D341Med (cell line): ENCODE results near the gene GTF3A.

ENCODE experiments used
- DNase-seq: peaks from one replicate; pipeline ENCODE4 v3.0.0; 2012; ENCODE audit warnings: low spot score

GTF3A gene

DNA sequence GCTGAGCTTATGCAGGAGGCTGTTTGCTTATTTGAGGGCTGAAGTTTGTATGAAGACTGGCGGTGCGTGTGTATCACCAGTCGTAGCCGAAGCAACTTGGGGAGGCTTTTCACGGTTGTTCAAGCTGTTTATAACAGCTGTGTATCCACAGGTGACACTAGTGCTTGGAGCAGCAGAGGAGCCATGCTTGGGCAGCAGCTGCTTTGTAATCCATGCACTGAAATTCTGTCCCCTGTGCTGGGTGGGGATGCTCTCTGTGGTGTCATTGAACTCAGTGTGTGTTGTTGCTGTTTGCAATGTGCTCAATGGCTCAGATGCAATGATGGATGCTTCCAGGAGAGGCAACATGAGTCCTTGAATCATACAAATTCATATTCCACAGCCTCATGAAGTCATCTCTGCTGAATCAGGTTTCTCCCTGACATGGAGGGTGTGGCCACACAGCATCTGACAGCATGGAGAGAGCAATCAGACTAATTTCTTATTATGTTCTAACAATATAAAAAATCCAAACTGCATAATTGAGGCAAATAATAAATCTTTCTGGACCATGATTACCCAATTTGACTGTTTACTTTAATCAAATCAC, 18.8 kb upstream of the GTF3A start:
- no peak for DNase-seq

DNA sequence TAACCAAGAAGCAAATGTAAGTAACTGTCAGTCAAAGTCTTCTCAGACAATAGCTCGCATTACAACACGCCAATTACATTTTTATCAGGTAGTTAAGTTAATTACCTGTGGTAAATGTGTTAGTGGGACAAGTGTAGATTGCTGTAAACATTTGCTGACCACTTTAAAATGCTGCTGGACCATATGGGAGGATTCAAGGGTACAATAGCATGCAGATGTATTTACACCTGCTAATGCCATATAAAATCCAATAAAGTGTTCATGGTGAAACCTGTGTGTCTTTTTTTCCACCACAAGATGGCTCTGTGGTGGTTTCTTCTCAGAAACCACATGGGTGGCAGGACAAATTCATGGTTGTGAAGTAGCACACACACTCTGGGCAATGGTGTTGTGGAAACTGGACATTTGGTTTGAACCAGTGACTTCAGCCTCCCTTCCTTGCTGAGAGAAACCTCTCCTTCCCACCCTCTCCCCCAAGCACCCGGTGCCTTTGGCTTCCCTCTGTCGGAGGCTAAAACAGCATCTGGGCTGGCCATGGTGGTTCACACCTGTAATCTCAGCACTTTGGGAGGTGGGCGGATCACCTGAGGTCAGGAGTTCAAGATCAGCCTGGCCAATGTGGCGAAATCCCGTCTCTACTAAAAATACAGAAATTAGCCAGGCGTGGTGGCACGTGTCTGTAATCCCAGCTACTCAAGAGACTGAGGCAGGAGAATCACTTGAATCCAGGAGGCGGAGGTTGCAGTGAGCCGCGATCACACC, 18.1 kb upstream of the GTF3A start:
- peak; percentile 49 for DNase-seq

DNA sequence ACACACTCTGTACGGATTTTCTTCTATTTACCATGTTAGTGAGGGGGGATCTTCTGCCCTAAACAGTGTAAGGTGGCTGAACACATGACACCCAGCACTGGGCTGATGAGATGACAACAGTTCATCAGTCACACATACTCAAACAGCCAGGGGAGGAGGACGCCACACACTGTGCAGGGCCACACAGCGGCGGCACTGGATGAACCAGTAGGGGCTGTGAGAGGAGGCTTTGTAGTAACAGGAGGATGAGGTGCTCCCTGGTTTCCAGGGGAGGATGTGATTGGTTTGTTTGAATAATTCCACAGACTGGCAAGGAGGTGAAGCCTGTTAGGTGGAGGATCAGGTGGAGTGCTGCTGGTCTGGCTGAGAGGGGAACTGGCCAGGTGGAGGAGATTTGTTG, 16.3 kb upstream of the GTF3A start:
- DNase-seq = no peak

DNA sequence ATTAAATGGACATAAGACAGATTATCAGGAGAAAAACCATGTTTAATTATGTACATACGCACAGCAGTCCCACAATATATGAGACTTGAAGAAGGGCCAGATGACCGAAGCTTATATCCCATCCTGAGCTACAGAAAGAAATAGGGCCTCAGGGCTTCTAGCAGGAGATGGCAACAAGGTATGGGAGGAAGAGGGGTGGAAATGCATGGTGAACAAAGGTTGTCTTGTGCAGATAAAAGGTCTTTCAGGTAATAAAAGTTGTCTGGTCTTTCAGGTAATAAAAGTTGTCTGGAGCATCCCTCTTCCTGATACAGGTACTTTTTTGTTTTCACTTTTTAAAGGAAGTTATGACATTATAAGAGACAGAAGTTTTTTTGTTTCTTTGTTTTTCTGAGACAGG, 15.4 kb upstream of the GTF3A start:
- DNase-seq = no peak

DNA sequence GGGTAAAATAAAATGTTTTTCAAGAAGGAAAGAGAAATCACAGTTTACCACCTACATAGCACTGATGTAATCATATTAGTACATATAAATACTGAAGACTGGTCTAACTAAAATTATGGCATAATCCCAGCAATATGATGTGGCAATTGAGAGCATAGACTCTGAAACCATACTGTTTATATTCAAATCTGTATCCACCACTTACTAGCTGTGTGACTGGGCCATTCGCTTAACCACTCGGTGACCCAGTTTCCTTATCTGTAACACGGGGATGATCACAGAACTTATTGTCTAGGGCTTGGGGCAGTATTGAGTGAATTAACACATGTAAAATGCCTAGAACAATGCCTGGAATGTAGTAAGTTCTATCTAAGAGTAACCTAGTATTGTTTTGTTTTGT, 13.1 kb upstream of the GTF3A start:
- no peak for DNase-seq

DNA sequence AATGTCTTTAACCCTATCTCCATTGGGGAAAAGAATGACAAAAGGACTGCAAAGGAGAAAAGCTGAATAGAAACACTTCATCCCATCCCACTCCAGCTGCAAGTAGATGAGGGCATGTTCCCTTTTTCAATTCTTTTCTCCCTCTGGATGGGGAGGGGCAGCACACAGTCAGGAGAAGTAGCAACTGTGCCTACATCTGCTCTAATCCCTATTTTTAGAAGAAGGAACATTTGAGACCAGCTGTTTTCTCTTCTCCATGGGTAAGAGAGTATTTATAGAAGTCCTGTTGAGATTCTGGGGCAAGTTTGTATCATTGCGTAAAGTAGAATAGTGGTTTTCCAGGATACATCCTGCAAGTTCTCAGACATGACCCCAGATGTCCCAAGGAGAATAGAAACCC, 9.3 kb upstream of the GTF3A start:
- no peak for DNase-seq

DNA sequence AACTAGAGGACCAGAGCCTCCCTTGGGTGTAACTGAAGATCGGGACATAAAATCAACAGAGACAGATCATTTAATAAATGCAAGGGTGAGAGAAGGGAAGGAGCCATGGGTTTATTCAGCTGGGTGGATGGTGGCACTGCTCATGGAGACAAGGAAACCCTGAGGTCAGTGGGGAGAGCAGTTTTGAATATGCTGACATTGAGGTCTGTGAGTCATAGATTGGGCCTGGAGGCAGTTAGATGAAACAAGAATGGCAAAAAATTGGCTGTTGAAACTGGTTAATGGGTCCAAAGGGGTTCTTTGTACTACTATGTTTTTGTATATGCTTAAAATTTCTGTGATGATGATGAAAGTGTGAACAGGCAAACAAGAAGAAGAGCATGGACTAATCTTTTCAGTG, 5.1 kb upstream of the GTF3A start:
- no peak for DNase-seq

DNA sequence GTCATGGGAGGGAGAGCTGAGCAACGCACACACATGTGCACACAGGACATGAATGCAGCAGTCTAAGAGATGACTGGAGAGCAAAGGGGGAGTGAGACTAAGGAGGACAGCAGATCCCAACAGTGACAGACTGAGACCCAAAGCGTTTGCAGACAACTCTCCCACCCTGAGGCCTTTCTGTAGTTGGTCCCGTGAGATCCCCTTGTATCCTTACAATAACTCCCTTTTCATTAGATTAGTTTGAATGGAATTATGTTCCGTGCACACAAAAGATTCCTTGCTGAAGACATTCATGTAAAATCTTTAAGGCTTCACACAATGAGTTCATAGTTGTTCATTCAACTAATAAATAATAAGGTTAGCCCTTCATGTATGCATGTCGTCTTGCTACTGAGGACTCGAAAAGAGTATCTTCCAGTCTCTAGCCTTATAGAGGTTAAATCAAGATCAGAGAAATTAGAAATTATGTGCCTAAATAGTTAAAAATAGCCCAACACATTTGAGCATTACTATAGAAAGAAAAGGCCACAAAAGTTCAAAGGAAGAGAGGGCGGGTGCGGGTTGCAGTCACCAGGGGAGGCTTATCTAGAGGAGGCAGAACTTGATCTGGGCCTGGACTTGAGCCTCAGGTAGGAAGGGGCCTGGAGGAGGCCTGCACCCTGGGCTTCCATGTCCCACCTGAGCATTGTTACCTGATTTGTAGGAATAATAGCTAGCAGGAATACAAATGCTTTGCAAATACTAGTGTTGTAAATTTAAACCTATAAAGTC, 3.1 kb upstream of the GTF3A start:
- no peak for DNase-seq

DNA sequence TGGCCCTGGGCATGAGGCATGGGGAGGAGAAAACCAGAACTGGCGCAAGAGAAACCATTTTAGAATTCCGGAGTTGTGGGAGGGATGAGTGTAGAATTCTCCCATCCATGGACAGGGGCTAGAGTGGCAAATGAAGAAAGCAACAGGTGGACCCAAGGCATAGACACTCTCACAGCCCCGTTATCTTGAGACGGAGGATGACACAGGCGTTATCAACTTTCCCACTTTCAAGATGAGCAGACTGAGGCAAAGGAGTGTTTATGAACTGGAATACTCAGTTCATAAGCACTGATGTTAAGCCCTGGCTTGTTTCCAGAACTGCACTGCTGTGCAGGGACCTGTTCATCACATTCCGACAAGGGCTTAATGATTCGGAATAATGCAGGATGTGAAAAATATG, 1.1 kb upstream of the GTF3A start:
- no peak for DNase-seq

DNA sequence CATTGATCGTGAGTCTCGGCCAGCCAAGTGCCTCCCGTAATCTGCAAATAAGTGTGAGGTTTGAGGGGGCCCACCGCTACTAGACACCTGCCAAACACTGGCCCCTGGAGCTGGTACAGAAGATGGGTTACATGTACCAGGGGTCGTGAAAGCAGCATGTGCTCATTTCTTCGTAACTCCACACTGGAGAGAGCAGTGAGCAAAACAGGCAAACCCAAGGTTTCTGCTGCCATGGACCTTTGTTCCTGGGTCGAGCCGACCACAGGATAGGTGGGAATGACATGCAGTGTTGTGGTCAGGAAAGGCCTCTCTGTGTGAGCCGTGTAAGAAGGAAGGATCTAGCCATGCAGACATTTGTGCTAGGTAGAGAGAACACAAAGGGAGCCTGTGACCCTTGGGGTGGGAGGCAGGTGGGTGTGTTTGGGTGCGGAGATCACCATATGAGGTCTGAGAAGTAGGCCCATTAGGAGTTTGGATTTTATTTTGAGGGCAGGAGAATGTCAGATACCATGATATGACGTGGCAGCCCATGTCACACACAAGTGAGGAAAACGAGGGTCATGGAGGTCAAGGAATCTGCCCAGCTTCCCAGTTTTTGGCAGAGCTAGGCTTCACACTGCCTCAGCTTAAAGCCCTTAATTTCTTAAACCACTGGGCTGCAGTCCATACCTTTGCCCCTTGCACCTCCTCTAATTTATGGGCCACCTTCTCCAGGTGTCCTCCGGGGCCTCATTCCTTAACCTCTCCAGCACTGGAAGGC, 919 bp downstream of the GTF3A start:
- no peak for DNase-seq

DNA sequence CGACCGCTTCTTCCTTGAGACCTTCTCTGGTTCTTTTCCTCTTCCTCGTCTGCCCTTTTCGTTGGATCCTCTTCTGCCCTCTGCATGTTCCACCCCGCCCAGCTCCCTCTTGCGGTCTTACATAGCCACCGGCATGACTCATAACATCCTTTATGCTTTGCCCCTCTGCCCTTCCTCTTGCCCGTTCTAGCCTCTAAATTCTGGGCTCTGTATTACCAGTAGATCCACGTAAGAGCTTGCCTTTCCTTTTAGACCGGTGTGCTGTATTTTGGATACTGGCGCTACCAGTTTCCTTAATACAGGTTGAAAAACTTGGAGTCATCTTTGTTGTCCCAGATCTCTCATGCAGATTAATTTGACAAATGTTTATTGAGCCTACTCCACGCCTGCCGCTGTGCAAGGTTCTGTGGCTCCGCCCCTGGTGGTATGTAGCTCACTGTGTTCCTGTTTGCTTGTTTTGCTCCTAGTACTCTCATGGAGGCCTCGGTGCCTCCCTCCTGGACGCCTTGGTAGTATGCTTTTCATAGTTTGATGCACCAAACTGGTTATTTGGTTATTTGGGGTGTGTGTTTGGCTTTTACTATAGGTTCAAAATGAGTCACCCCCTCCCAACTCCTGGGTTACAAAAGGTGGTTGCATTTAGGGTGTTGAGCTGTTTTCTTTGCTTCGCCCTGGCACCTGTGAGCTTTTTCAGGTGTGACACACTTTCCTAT, 1.7 kb downstream of the GTF3A start:
- peak; percentile 70 for DNase-seq

DNA sequence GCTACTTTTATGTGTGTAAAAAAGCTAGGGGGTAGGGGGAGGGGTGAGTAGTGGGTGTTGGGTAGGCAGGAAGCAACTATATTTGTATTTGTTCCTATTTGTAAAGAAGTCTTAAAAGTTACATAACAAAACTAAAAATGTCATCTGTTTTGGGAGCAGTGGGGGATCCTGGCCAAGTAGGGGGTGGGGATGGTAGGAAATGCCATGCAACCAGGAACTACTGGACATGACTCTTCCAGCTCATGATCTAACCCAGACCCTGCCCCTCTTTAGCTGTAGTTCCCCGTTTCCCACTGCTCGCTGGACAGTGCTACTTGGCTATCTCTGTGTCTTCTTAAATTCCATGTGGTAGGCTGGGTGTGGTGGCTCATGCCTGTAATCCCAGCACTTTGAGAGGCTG, 3.2 kb downstream of the GTF3A start:
- no peak for DNase-seq

DNA sequence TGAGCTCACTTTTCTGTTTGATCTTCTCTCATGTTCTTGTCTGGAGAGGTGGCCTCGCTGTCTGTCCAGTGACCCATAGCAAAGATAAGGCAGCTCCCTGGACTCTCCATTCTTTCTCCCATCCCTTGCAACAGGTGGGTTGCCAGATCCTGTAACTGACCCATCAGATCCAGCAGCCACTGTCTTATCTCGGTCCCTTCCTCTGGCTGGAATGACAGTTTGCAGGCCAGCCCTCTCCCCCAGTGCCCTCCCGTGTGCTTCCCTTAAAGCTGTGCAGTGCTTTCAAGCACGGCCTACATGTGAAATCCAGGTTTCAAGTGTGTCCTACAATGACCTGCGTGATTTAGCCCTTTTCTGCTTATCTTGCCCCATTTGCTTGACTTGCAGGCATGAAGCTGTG, 3.7 kb downstream of the GTF3A start:
- DNase-seq = no peak

DNA sequence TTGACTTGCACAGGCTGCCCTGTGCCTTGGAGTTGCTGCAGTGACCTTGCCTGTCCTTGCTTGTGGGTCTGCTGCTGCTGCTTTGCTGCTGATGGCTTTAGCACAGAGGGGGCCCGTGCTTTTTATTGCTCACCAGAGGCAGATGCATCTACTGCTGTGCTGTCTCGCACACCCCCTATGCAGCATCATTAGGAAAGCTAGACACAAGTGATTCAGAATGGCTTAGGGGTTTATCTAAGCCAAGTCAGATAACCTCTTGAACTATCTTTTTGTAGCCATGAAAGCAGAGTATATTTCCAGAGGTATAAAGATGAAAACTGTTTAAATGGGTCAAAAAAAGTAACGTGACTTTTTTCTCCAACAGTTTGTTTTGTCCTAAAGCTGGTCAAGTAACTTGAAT, 7.8 kb downstream of the GTF3A start:
- DNase-seq = no peak

DNA sequence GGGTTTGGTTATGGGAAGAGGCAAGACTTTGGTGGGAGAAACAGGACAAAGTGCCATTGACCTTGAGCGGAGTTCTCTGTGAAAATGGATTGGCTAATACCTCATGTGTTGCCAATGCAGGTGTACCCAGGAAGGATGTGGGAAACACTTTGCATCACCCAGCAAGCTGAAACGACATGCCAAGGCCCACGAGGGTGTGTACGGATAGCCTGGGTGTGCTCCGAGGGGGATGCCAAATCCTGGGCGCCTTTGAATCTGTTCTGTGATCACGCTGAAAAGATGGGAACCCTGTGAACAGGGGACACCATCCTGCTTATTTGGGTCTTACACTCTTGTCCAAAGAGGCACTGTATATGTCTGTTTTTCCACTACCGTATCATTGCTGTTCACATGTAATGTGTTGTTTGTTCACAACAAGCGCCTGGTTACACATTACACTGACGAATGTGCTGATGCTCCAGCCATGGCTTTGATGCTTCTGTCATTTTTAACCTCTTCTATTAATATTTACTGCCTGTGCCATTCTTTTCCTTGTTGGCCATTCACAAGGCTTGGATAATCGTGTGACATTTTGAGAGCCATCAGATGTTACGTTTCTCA, 8.3 kb downstream of the GTF3A start:
- no peak for DNase-seq

DNA sequence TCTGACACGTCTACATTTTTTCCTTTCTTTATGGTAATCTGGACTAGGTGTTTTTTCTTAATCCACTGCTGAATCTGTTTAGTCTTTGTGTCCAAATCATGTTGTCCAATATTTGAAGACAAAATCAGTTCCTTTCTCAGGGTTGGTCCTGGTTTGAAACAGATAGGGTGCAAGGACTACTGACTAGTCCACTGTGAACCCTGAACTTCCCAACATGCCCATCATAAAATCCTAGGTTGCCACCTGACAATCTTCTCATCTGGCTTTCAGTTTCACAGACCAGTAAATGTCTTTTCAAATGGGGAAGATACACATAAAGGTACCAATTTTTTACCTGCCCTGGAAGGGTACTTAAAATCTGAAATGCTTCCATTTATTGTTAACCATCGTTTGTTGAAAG, 12.7 kb downstream of the GTF3A start:
- no peak for DNase-seq

DNA sequence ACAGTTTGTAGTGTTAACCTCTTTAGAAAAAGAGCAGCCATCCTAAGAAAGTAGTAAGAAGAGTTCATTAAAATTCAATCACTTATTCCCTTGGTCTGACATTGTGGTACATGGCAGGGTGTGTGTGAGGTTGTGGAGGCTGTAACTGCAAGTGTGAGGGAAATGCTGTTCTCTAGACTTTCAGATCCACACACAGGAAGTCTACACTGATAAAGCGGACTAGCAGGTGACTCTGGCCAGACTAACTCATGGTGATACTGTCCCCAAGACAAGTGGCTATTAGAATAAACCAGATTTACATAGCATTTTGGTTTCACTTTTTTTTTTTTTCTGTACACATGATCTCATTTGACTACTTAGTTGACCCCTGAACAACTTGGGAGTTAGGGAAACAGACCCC, 16.0 kb downstream of the GTF3A start:
- no peak for DNase-seq

DNA sequence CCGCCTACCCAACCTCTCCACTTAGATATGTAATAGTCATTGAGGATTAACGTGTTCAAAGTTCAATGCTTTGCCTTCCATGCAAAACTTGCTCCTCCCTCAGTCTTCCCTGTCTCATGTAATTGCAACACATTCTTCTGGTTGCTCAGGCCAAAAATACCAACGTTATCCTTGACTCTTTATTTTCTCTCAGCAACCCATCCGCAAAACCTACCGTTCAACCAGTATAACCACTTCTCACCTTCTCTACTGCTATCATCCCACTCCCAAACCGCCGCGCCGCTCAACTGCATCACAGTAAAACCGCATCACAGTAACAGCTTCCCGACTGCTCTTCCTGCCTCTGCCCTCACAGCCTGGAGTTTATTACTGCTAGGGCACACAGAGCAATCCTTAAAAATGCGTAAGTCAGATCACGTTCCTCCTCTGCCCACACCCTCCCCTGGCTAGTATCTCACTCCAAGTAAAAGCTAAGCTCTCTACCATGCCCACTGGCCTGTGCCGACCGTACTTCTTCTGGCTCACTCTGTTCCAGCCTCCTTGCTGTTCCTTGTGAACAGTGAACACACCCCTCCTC, 17.7 kb downstream of the GTF3A start:
- DNase-seq = no peak

DNA sequence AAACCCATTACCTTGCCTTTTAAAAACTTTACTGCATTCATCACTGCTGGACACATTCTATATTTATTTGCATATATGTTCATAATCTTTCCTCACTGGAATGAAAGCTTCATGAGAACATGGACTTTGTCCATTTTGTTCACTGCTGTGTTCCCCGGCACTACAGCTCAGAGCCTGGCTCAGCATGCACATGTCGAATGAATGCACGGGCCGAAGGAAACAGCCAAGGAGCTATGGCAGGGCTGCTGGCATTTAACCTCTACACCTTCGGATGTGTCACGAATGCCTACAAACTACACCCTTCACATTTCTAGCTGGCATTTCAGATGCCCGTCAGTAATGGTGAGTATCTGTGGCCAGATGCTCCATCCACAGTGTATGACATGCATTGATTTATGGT, 18.4 kb downstream of the GTF3A start:
- DNase-seq = no peak

DNA sequence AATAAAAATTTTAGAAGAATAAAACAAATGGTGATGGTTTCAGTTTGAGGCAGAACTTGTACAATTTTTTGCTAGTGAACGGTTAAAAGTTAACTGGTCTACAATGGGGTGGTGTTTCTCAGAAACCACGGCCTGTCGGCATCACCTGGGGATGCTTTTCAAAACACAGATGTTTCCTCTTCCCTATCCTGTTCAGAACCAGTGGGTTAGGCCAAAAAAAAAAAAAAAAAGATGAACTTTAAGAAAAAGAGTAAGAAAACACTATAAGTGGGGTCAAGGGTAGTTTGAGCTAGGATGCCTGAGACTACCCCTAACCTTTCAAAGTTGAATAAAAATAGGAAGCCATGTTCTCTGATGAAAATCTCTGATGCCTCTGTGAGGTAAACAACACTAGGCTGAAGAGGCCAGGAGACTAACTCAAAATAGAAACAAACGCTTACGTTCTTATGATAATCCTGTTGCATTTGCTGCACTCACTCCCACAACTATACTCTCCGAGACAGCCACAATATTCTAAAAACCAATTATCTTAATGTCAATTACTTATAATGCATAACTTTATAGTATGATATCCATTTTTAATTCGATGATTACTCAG, 22.7 kb downstream of the GTF3A start:
- DNase-seq = no peak

DNA sequence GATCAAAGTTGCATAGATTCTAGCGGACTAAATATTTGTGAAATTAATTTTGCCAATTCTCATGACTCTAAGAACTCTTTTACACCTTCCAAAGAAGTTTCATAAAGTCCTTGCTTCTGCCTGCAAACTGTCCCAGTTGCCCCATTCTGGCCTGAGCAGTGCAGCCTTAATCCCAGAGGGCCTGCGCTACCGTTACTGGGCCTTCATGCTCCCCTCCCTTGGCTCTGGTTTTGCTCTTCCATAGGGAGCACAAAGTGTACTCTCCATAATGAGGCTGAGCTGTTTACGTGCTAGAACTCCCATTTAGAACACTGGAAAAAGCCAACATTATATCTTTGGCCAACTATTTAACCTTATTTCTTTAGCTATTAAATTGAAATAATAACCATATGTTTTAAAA, 23.9 kb downstream of the GTF3A start:
- no peak for DNase-seq
